ENCODE data around the gene AOPEP. TPM values are rescaled to one million over a fixed set of nuclear protein-coding genes. Genes with fewer than 3 reads are reported as not detected.
A peak's percentile ranks its signal among the peaks of the same experiment; 100 is the strongest.

AOPEP gene
- total RNA-seq, 5 donors from 2014 or later (not counting 1 experiment from before 2014, with no cell fraction given), result 10.4 to 14.8 (median 11.3) TPM

DNA sequence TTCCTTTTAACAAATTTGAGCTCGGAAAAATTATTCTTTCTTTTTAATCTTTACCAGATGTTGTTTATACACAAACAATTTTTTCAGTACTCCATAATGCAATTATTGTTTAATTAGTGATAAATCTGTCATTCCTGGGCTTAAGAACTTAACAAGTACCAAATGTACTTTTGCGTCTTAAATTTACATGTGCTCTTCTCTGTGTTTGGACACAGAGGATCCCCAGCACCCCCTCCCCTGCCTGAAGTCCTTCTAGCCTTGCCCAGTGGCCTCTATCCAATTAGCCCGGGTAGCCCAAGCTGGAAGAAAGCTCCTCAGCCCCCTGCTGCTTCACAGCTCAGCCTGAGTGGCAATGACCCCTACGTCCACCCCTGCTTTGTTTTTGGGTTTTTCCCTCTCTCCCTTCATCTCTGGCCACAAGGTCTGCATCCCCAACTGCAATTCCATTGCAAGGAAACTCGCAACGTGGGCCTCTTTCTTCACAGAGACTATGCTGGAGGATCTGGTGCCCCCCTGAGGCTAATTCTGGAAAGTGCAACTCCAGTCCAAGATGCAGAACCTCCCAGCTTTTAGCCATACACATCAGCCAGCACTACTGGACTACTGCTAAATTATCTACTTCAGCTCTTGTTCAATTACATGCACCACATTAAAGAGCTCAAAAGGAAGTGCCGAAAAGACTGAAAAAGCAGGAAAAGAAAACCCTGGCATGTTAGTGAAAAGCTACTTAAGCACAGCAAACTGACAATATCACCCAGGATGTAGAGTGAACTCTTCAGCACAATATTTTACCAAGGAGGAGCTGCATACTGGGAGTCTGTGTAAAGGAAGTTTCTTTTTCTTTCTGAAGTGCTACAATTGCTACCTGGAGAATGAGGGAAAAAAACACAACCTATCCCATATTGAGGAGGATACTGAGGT lies 404.8 kb downstream of the AOPEP start:
- H3K27me3 Mint-ChIP-seq, result no peaks in the 10 kb centered on the region
- H3K27ac Mint-ChIP-seq, result no peak overlapping the region
- no peaks in the 10 kb centered on the region for H3K36me3 ChIP-seq (ENCODE audit: control insufficient read depth in 2 of 2, extremely low read depth in 1 of 2, insufficient read depth in 1 of 2, low read length in 1 of 2)
- H3K4me1 Mint-ChIP-seq, result peaks cover 0 to 7% (median 4%) of the 10 kb centered on the region in 3 donors
- ChIA-PET CTCF (interaction anchor here (0.5 to 9.8 kb wide), 15 partner anchors 10 to 975 kb away, joined by 3 to 124 read pairs (median 4); no protein-coding TSS in a partner anchor), POLR2A (no interaction called here)
- no peak overlapping the region for H3K27ac ChIP-seq (ENCODE audit: low read length)
- no peaks in the 10 kb centered on the region for H3K27me3 ChIP-seq (replicated peaks in 1 of 2; ENCODE audit: control insufficient read depth in 2 of 2, extremely low read depth in 1 of 2, insufficient read depth in 2 of 2, low read length in 1 of 2)
- ATAC-seq (replicated peaks in 1 of 4), result peak in 1 of 4 experiments; percentile 50
- no peak overlapping the region for H3K4me3 ChIP-seq (ENCODE audit: control insufficient read depth in 1 of 2, extremely low read depth in 1 of 2, low read length in 1 of 2)
- H3K9me3 ChIP-seq, result no peaks in the 10 kb centered on the region
- 49% methylated on average over 4 of the region's 7 CpGs for WGBS (ENCODE audit: insufficient coverage)
- no peak overlapping the region for H3K4me3 Mint-ChIP-seq
- peak in 30 of 35 experiments; percentile 12 to 62 (median 34) for DNase-seq
- no peaks in the 10 kb centered on the region for H3K9me3 Mint-ChIP-seq
- peaks cover 5% of the 10 kb centered on the region for H3K36me3 Mint-ChIP-seq
- peaks cover 0 to 5% of the 10 kb centered on the region in 2 experiments for H3K4me1 ChIP-seq (ENCODE audit: control insufficient read depth in 1 of 2, extremely low read depth in 1 of 2, insufficient read depth in 2 of 2, low read length in 2 of 2)

DNA sequence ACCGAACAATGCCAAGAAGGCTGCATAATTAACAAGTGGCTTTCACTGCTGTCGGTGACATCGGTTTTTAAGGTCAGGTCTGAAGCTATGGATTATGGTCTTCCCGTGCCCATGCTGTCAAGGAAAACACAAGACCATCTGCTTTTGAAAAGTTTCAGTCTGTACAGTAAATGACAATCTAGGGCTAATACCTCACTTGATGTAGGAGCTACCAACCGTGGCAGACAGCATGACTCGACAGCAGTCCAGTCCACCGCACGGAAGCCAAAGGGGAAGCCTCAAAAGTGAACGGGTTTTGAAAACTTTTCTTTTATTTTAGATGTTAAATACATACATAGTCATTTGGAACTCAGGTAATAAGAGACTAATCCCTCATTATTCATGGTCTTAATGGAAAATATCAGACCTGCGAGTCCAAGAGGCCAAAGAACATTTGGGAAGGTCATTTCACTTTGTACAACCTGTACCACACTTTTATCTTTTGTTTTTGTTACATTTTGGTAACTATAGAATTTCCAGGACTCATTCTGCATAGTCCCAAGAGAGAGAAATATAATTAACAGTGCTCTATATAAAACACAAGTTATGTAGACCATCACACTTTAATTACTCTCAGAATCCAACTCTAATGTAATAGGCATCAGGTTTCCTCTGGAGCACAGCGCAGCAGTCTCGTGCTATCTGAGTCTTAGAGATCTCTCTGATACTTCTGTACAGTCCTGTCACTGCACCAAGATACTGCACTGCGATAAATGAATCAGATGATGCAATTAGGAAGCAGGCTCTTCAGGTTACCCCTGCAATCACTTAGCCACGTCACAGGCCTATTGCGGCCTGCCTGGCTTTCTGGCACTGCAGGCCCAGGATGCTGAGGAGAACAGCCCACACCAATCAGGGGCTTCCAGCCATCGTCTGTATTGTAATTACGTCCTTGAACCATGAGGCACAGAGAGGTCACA lies 406.1 kb downstream of the AOPEP start:
- H3K4me1 ChIP-seq (ENCODE audit: control insufficient read depth in 1 of 2, extremely low read depth in 1 of 2, insufficient read depth in 2 of 2, low read length in 2 of 2), result peaks cover 0 to under 1% of the 10 kb centered on the region in 2 experiments
- Mint-ChIP-seq H3K4me3 (no peak overlapping the region), H3K27me3 (no peaks in the 10 kb centered on the region), H3K9me3 (no peaks in the 10 kb centered on the region), H3K27ac (no peak overlapping the region), H3K4me1 (peaks cover 0 to 7% (median 2%) of the 10 kb centered on the region in 3 donors), H3K36me3 (peaks cover 8% of the 10 kb centered on the region)
- no peaks in the 10 kb centered on the region for H3K27me3 ChIP-seq (replicated peaks in 1 of 2; ENCODE audit: control insufficient read depth in 2 of 2, extremely low read depth in 1 of 2, insufficient read depth in 2 of 2, low read length in 1 of 2)
- 95% methylated on average over 11 of the region's 17 CpGs for WGBS (ENCODE audit: insufficient coverage)
- DNase-seq, result peak in 1 of 35 experiments; percentile 10
- no peak overlapping the region for H3K27ac ChIP-seq (ENCODE audit: low read length)
- no peaks in the 10 kb centered on the region for H3K36me3 ChIP-seq (ENCODE audit: control insufficient read depth in 2 of 2, extremely low read depth in 1 of 2, insufficient read depth in 1 of 2, low read length in 1 of 2)
- no peaks in the 10 kb centered on the region for H3K9me3 ChIP-seq
- ATAC-seq (replicated peaks in 1 of 4), result no peak
- CTCF ChIA-PET, result interaction anchor here (0.8 to 9.8 kb wide), 3 partner anchors 14 to 464 kb away, joined by 3 to 124 read pairs (median 5); no protein-coding TSS in a partner anchor
- H3K4me3 ChIP-seq (ENCODE audit: control insufficient read depth in 1 of 2, extremely low read depth in 1 of 2, low read length in 1 of 2), result no peak overlapping the region
- POLR2A ChIA-PET, result no interaction called here

DNA sequence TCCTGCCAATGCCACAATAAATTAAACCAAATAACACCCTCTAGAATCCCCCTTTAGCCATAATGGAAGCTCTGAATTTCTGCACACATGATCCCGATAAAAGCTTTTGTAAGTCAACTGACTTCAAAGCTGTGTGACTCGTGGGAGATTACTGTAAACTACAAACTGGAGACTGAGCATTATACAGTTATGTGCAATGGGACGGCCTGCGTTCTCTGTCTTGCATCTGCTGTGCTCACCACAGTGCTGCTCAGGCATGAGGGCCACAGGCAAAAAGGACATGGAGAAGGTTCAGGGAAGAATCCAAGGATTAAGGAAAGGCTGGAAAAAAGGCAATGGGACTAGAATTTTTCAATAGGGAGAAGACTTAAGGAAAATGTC lies 406.8 kb downstream of the AOPEP start:
- 90% methylated on average over 4 of the region's 4 CpGs for WGBS (ENCODE audit: insufficient coverage)
- Mint-ChIP-seq H3K4me3 (no peak overlapping the region), H3K27me3 (no peaks in the 10 kb centered on the region), H3K9me3 (no peaks in the 10 kb centered on the region), H3K36me3 (peaks cover 10% of the 10 kb centered on the region), H3K4me1 (peaks cover 0 to 7% (median 0%) of the 10 kb centered on the region in 3 donors), H3K27ac (no peak overlapping the region)
- no peaks in the 10 kb centered on the region for H3K27me3 ChIP-seq (replicated peaks in 1 of 2; ENCODE audit: control insufficient read depth in 2 of 2, extremely low read depth in 1 of 2, insufficient read depth in 2 of 2, low read length in 1 of 2)
- ATAC-seq (replicated peaks in 1 of 4), result no peak
- ChIA-PET CTCF (interaction anchor here in 1 of 2 donors (9.8 kb wide), 1 partner anchor 452 kb away, joined by 124 read pairs; no protein-coding TSS in a partner anchor), POLR2A (no interaction called here)
- no peaks in the 10 kb centered on the region for H3K4me1 ChIP-seq (ENCODE audit: control insufficient read depth in 1 of 2, extremely low read depth in 1 of 2, insufficient read depth in 2 of 2, low read length in 2 of 2)
- H3K27ac ChIP-seq (ENCODE audit: low read length), result no peak overlapping the region
- H3K4me3 ChIP-seq (ENCODE audit: control insufficient read depth in 1 of 2, extremely low read depth in 1 of 2, low read length in 1 of 2), result no peak overlapping the region
- no peaks in the 10 kb centered on the region for H3K36me3 ChIP-seq (ENCODE audit: control insufficient read depth in 2 of 2, extremely low read depth in 1 of 2, insufficient read depth in 1 of 2, low read length in 1 of 2)
- no peak for DNase-seq
- H3K9me3 ChIP-seq, result no peaks in the 10 kb centered on the region

DNA sequence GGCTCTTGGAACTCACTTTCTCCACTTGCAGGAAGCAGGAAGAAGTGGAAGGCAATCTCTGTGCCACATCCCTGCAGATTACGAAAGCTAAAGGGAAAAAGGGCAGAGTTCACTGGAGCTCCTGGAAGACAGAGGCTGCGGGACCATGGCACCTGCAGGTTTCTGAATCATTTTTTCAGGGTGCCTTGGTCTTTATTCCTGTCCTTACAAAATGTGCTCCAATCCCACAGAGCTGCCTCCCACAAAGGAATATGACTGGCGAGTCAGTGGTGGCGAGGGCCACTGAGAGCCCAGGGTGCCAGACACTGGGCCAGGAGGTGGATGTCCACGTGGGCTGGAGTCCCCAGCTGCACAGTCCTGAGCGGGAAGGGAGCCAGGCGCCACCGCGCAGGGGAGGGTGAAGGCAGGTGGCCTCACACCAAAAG lies 408.0 kb downstream of the AOPEP start:
- 95% methylated on average over 2 of the region's 9 CpGs for WGBS (ENCODE audit: insufficient coverage)
- no peaks in the 10 kb centered on the region for H3K27me3 ChIP-seq (replicated peaks in 1 of 2; ENCODE audit: control insufficient read depth in 2 of 2, extremely low read depth in 1 of 2, insufficient read depth in 2 of 2, low read length in 1 of 2)
- ATAC-seq (replicated peaks in 1 of 4) (no peak), DNase-seq (no peak)
- H3K4me1 ChIP-seq (ENCODE audit: control insufficient read depth in 1 of 2, extremely low read depth in 1 of 2, insufficient read depth in 2 of 2, low read length in 2 of 2), result no peaks in the 10 kb centered on the region
- POLR2A ChIA-PET, result no interaction called here
- H3K4me3 Mint-ChIP-seq, result no peak overlapping the region
- peaks cover 0 to 3% of the 10 kb centered on the region in 2 donors for H3K36me3 ChIP-seq (ENCODE audit: control insufficient read depth in 2 of 2, extremely low read depth in 1 of 2, insufficient read depth in 1 of 2, low read length in 1 of 2)
- H3K27ac Mint-ChIP-seq, result no peak overlapping the region
- H3K9me3 Mint-ChIP-seq, result no peaks in the 10 kb centered on the region
- peaks cover 12% of the 10 kb centered on the region for H3K36me3 Mint-ChIP-seq
- no peak overlapping the region for H3K27ac ChIP-seq (ENCODE audit: low read length)
- H3K27me3 Mint-ChIP-seq, result no peaks in the 10 kb centered on the region
- H3K4me3 ChIP-seq (ENCODE audit: control insufficient read depth in 1 of 2, extremely low read depth in 1 of 2, low read length in 1 of 2), result no peak overlapping the region
- H3K9me3 ChIP-seq, result no peaks in the 10 kb centered on the region
- CTCF ChIA-PET, result interaction anchor here in 1 of 2 donors (0.6 to 9.8 kb wide), 2 partner anchors 121 to 453 kb away, joined by 3 to 124 read pairs; no protein-coding TSS in a partner anchor
- H3K4me1 Mint-ChIP-seq, result peaks cover 0 to 7% (median 0%) of the 10 kb centered on the region in 3 donors

DNA sequence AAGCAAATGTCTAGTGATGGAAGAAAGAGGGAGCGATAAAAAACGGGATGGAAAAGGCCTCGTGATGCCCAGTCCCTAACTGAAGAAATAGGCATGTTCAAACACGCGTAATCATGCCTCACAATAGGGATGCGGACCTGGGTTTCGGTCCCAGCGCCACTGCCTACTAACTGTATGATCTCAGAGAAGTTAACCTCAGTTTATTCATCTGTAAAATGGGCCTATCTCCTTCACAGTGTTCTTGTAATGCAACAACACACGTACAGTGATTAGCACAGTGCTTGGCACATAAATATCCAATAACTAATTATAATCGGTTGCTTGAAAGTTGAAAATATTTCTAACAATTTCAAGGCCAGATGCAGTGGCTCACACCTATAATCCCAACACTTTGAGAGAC lies 409.3 kb downstream of the AOPEP start:
- 100% methylated on average over 2 of the region's 10 CpGs for WGBS (ENCODE audit: insufficient coverage)
- Mint-ChIP-seq H3K4me3 (no peak overlapping the region), H3K36me3 (peaks cover 13% of the 10 kb centered on the region), H3K27me3 (no peaks in the 10 kb centered on the region), H3K9me3 (no peaks in the 10 kb centered on the region), H3K27ac (no peak overlapping the region), H3K4me1 (peaks cover 0 to 7% (median 0%) of the 10 kb centered on the region in 3 donors)
- no peaks in the 10 kb centered on the region for H3K9me3 ChIP-seq
- ATAC-seq (replicated peaks in 1 of 4) (no peak), DNase-seq (no peak)
- H3K36me3 ChIP-seq (ENCODE audit: control insufficient read depth in 2 of 2, extremely low read depth in 1 of 2, insufficient read depth in 1 of 2, low read length in 1 of 2), result peaks cover 0 to 3% of the 10 kb centered on the region in 2 donors
- no peak overlapping the region for H3K4me3 ChIP-seq (ENCODE audit: control insufficient read depth in 1 of 2, extremely low read depth in 1 of 2, low read length in 1 of 2)
- H3K4me1 ChIP-seq (ENCODE audit: control insufficient read depth in 1 of 2, extremely low read depth in 1 of 2, insufficient read depth in 2 of 2, low read length in 2 of 2), result no peaks in the 10 kb centered on the region
- H3K27ac ChIP-seq (ENCODE audit: low read length), result no peak overlapping the region
- no peaks in the 10 kb centered on the region for H3K27me3 ChIP-seq (replicated peaks in 1 of 2; ENCODE audit: control insufficient read depth in 2 of 2, extremely low read depth in 1 of 2, insufficient read depth in 2 of 2, low read length in 1 of 2)
- POLR2A ChIA-PET, result no interaction called here
- CTCF ChIA-PET, result no interaction called here

Data from T-cell (primary cell).